WI38 (cell line): Measurements from ENCODE around the gene RPS3.

Source experiments
- H3K4me3 ChIP-seq: 2 replicates; pipeline ENCODE4 v1.5.1; 2011; ENCODE audit warnings: low read depth, mild to moderate bottlenecking, control low read depth, low read length
- CTCF ChIP-seq: IDR thresholded peaks from 2 replicates; pipeline ENCODE4 v1.5.1; 2012; ENCODE audit warnings: low read depth, mild to moderate bottlenecking, control low read depth, low read length

The RPS3 gene

GRCh38 chr11:75399344-75400145 is at the start of gene RPS3:
RPS3 (plus strand) TSS chr11:75399518; CDS start chr11:75399548, 30 bp downstream.
- peak within 1 kb of the TSS; percentile 93 for H3K4me3 ChIP-seq
- no peak for TF ChIP-seq CTCF

- H3K4me3 ChIP-seq = no peak overlapping the region
- no peak for TF ChIP-seq CTCF
Measured at GRCh38 chr11:75349521-75350116, 49.7 kb upstream of the RPS3 start.

- H3K4me3 ChIP-seq = peak overlapping the region; percentile 64
- TF ChIP-seq CTCF = no peak
Measured at GRCh38 chr11:75350122-75350742, 49.1 kb upstream of the RPS3 start.

GRCh38 chr11:75350743-75351540 is 48.4 kb upstream of the RPS3 start:
- peak overlapping the region; percentile 64 for H3K4me3 ChIP-seq
- no peak for TF ChIP-seq CTCF

GRCh38 chr11:75351541-75351790 is 47.9 kb upstream of the RPS3 start, which contains the start of gene ARRB1:
ARRB1 (minus strand) TSS chr11:75351661; CDS start chr11:75351607, 54 bp downstream.
- H3K4me3 ChIP-seq = peak within 1 kb of the TSS; percentile 64
- no peak for TF ChIP-seq CTCF

- H3K4me3 ChIP-seq = peak overlapping the region; percentile 64
- TF ChIP-seq CTCF = no peak
Measured at GRCh38 chr11:75351791-75352587, 47.3 kb upstream of the RPS3 start.
